Parathyroid adenoma (tissue), 2 donors: Measurements from ENCODE around the gene ADGRV1.
"Not testable (repeated sequence)": the region's sequence is repeated elsewhere in the genome, so short reads cannot be mapped to it uniquely, and the experiment has no call there.

Source experiments
- H2AFZ ChIP-seq: fragments of 300-600 bp; sonication (generic); one replicate; pipeline ENCODE4 v1.7.0; 2017; ENCODE audit warnings: antibody characterized with exemption, mild to moderate bottlenecking
- H3K27ac ChIP-seq: fragments of 300-600 bp; sonication (generic); one replicate; pipeline ENCODE4 v1.7.0; 2017
- H3K27me3 ChIP-seq: fragments of 300-600 bp; sonication (generic); one replicate; pipeline ENCODE4 v1.7.0; 2017; ENCODE audit warnings: low read length; ENCODE audit not compliant: control insufficient read depth, insufficient read depth
- H3K36me3 ChIP-seq: fragments of 300-600 bp; sonication (generic); one replicate; pipeline ENCODE4 v1.7.0; 2017; ENCODE audit warnings: low read length; ENCODE audit not compliant: control insufficient read depth, insufficient read depth
- H3K4me1 ChIP-seq: fragments of 300-600 bp; sonication (generic); one replicate; pipeline ENCODE4 v1.7.0; 2017; ENCODE audit warnings: control low read depth
- H3K4me2 ChIP-seq: fragments of 300-600 bp; sonication (generic); one replicate; pipeline ENCODE4 v1.7.0; 2017; ENCODE audit warnings: low read length
- H3K4me3 ChIP-seq: fragments of 300-600 bp; sonication (generic); one replicate; pipeline ENCODE4 v1.7.0; 2017; ENCODE audit warnings: low read depth, low read length
- H3K79me2 ChIP-seq: fragments of 300-600 bp; sonication (generic); one replicate; pipeline ENCODE4 v1.7.0; 2017; ENCODE audit warnings: control low read depth
- H3K9ac ChIP-seq: fragments of 300-600 bp; sonication (generic); one replicate; pipeline ENCODE4 v1.7.0; 2017; ENCODE audit warnings: mild to moderate bottlenecking
- H3K9me3 ChIP-seq: fragments of 300-600 bp; sonication (generic); one replicate; pipeline ENCODE4 v1.7.0; 2017; ENCODE audit warnings: low read length; ENCODE audit not compliant: control insufficient read depth
- TF ChIP-seq, protein P1 (sequence below): fragments of 300-600 bp; sonication (generic); IDR thresholded peaks from one replicate; pipeline ENCODE4 v1.7.0; 2017; ENCODE audit warnings: antibody characterized with exemption, mild to moderate bottlenecking
- donor health status: primary hyperparathyroidism.

The ADGRV1 gene

DNA sequence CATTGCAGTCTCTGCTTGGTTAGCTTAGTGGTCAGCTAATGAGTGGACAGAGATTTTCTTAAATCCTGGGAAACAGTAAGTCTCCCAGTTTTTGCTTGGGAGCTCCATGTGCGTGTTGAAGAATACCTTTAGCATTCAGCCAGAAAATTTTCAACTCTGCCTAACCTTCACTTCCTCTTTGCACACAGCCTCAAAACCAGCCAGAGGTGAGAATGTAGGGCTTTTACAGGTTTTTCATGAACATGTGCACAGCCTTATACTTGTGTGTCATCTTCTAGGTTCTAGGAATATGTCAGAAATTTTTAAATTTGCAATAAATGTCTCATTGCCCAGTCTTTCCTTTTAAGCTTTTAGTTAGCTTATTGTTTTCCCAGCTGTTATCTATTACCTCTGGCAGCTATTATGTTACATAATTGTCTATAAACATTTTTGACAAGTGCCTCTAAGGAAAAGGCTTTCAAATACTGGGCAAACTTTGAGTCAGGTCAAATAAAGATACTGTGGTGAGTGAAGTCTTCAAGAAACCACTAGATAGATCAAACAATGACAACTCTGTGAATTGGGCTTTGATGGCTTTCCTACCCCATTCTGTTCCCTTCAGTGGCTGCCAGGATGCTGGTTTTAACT lies 12.7 kb downstream of the ADGRV1 start:
- no peak overlapping the region for H2AFZ ChIP-seq
- no peaks in the 10 kb centered on the region for H3K9me3 ChIP-seq
- H3K27ac ChIP-seq: no peak overlapping the region
- no peaks in the 10 kb centered on the region for H3K79me2 ChIP-seq
- H3K4me1 ChIP-seq: no peaks in the 10 kb centered on the region
- no peaks in the 10 kb centered on the region for H3K36me3 ChIP-seq
- H3K4me2 ChIP-seq: no peak overlapping the region
- H3K27me3 ChIP-seq: no peaks in the 10 kb centered on the region
- no peak overlapping the region for H3K9ac ChIP-seq
- TF ChIP-seq, protein P1, sequence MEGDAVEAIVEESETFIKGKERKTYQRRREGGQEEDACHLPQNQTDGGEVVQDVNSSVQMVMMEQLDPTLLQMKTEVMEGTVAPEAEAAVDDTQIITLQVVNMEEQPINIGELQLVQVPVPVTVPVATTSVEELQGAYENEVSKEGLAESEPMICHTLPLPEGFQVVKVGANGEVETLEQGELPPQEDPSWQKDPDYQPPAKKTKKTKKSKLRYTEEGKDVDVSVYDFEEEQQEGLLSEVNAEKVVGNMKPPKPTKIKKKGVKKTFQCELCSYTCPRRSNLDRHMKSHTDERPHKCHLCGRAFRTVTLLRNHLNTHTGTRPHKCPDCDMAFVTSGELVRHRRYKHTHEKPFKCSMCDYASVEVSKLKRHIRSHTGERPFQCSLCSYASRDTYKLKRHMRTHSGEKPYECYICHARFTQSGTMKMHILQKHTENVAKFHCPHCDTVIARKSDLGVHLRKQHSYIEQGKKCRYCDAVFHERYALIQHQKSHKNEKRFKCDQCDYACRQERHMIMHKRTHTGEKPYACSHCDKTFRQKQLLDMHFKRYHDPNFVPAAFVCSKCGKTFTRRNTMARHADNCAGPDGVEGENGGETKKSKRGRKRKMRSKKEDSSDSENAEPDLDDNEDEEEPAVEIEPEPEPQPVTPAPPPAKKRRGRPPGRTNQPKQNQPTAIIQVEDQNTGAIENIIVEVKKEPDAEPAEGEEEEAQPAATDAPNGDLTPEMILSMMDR: no peak
- no peak overlapping the region for H3K4me3 ChIP-seq

DNA sequence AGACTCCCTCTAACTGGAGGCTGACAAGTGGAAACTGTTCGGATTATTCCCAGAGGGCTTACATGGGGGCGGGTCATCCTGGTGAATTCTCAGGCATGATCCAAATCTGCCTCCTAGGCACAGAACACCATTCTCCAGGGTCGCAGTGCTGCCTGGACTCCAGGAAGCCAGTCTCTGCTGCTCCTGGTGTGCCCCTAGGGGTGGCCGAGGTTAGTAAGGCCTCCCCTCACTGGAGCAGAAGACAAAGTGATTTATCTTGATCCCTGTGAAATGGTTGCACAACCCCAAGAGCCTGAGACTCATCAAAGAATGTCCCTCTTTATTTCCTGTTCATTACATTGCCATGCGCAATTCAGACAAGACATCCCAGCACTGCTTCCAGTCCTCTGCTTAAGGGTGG lies 17.1 kb downstream of the ADGRV1 start:
- Histone ChIP-seq H3K9me3 (no peaks in the 10 kb centered on the region), H3K4me2 (no peak overlapping the region), H3K27ac (no peak overlapping the region), H3K9ac (no peak overlapping the region), H3K4me3 (no peak overlapping the region), H3K27me3 (no peaks in the 10 kb centered on the region), H3K4me1 (no peaks in the 10 kb centered on the region), H3K79me2 (no peaks in the 10 kb centered on the region), H3K36me3 (no peaks in the 10 kb centered on the region), H2AFZ (no peak overlapping the region)
- TF ChIP-seq, protein P1: no peak

DNA sequence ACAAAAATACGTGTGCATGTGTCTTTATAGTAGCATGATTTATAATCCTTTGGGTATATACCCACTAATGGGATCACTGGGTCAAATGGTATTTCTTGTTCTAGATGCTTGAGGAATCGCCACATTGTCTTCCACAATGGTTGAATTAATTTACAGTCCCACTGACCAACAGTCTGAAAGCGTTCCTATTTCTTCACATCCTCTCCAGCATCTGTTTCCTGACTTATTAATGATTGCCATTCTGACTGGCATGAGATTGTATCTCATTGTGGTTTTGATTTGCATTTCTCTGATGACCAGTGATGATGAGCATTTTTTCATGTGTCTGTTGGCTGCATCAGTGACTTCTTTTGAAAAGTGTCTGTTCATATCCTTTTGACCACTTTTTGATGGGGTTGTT lies 18.0 kb downstream of the ADGRV1 start:
- H3K9me3 ChIP-seq, H3K27ac ChIP-seq, H3K9ac ChIP-seq, H3K4me2 ChIP-seq, H3K36me3 ChIP-seq, H2AFZ ChIP-seq, H3K4me3 ChIP-seq, H3K79me2 ChIP-seq, H3K4me1 ChIP-seq, H3K27me3 ChIP-seq: not testable (repeated sequence)

DNA sequence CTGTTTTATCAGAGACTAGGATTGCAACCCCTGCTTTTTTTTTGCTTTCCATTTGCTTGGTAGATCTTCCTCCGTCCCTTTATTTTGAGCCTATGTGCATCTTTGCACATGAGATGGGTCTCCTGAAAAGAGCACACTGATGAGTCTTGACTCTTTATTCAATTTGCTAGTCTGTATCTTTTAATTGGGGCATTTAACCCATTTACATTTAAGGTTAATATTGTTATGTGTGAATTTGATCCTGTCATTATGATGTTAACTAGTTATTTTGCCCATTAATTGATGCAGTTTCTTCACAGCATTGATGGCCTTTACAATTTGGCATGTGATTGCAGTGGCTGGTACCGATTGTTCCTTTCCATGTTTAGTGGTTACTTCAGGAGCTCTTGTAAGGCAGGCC lies 21.3 kb downstream of the ADGRV1 start:
- not testable (repeated sequence) for H3K36me3 ChIP-seq, H3K27ac ChIP-seq, H3K27me3 ChIP-seq, H3K9me3 ChIP-seq, H3K4me2 ChIP-seq, H3K9ac ChIP-seq, H3K4me3 ChIP-seq, H2AFZ ChIP-seq, H3K4me1 ChIP-seq, H3K79me2 ChIP-seq

DNA sequence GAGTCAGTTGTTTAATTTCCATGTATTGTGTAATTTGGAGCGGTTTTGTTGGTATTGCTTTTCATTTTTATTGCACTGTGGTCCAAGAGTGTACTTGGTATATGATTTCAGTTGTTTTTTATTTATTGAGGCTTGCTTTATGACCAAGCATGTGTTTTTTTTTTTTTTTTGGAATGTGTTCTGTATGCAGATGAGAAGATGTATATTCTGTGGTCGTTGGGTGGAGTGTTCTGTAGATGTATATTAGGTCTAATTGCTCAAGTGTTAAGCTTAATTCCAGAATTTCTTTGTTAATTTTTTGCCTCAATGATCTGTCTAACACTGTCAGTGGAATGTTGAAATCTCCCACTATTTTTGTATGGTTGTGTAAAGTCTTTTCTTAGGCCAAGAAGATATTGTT lies 23.4 kb downstream of the ADGRV1 start:
- no peak overlapping the region for H3K27ac ChIP-seq
- H3K79me2 ChIP-seq: no peaks in the 10 kb centered on the region
- TF ChIP-seq, protein P1: no peak
- no peak overlapping the region for H3K9ac ChIP-seq
- no peak overlapping the region for H2AFZ ChIP-seq
- no peaks in the 10 kb centered on the region for H3K36me3 ChIP-seq
- no peaks in the 10 kb centered on the region for H3K4me1 ChIP-seq
- no peak overlapping the region for H3K4me3 ChIP-seq
- H3K9me3 ChIP-seq: no peaks in the 10 kb centered on the region
- no peak overlapping the region for H3K4me2 ChIP-seq
- no peaks in the 10 kb centered on the region for H3K27me3 ChIP-seq

DNA sequence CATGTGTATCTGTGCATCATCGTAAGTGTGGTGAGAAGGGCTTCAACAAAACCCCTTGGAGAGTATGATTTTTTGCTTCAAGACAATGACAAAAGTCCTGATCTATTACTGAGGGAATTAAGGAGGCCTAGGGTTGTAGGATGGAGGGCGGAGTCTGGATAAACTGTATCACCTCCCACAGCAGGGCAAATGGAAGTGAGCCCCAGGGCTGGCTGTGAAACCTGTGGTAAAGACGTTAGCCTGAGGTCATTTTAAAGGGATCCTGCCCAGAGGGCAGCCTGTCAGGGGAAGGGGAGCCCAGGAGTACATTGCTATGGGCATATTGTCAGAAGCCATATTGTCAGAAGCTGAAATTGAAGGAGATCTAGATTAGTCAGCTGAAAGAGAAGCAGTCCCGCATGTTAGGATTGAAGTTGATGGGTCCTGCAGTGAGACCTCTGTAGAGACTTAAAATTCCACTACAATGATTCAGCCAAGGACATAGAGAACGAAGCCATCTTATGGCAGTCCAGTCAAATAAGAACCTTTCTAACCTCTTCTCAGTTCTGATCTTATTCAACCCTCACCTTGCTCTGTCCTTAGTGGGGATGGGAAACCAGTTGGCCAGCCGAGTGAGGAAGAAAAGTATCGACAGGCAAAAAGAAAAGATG lies 26.9 kb downstream of the ADGRV1 start:
- no peaks in the 10 kb centered on the region for H3K27me3 ChIP-seq
- H3K4me1 ChIP-seq: no peaks in the 10 kb centered on the region
- no peak overlapping the region for H2AFZ ChIP-seq
- TF ChIP-seq, protein P1: no peak
- no peaks in the 10 kb centered on the region for H3K9me3 ChIP-seq
- H3K79me2 ChIP-seq: no peaks in the 10 kb centered on the region
- no peak overlapping the region for H3K9ac ChIP-seq
- no peak overlapping the region for H3K27ac ChIP-seq
- no peaks in the 10 kb centered on the region for H3K36me3 ChIP-seq
- H3K4me3 ChIP-seq: no peak overlapping the region
- H3K4me2 ChIP-seq: no peak overlapping the region
